AG04450 (cell line): Measurements from ENCODE around the gene HAVCR2. TPM values are rescaled to one million over a fixed set of nuclear protein-coding genes. Genes with fewer than 3 reads are reported as not detected.

Experiments
- CTCF ChIA-PET: fragments of 300-600, 350-600 bp; formaldehyde crosslinking; extraction: SDS; loops from one replicate; lab custom pipeline; 2022; ENCODE audit warnings: antibody characterized with exemption, inconsistent platforms; lab: Charles Lee
- POLR2A ChIA-PET: fragments of 350-600 bp; formaldehyde crosslinking; extraction: SDS; loops from one replicate; lab custom pipeline; 2021; ENCODE audit warnings: antibody characterized with exemption, inconsistent platforms; lab: Yijun Ruan, JAX
- DNase-seq: peaks from one replicate; pipeline ENCODE4 v3.0.0-alpha.2; 2011; ENCODE audit warnings: low read depth, low spot score
- H3K27ac ChIP-seq: one replicate; pipeline ENCODE4 v1.5.1; 2012; ENCODE audit warnings: low read depth, low read length, control low read depth
- H3K27me3 ChIP-seq: one replicate; pipeline ENCODE4 v1.6.0; 2012; ENCODE audit warnings: low read length; ENCODE audit not compliant: control insufficient read depth, insufficient read depth
- H3K4me3 ChIP-seq: 2 replicates; pipeline ENCODE4 v1.5.1; 2011; ENCODE audit warnings: mild to moderate bottlenecking, low read depth, low read length, control low read depth
- H3K9me3 ChIP-seq: 2 replicates; pipeline ENCODE4 v1.5.1; 2012; ENCODE audit warnings: low read length; ENCODE audit not compliant: control insufficient read depth, insufficient read depth
- polyA plus RNA-seq: library from polyadenylated mRNA; depleted of rRNA; stranded (reverse); fragments of >200 nt; gene quantifications from 2 replicates; pipeline ENCODE4 v1.2.3, GENCODE V29; 2011
- TF ChIP-seq, protein P1 (sequence below): IDR thresholded peaks from 2 replicates; pipeline ENCODE4 v1.5.1; 2011; ENCODE audit warnings: low read depth, low read length, control low read depth, inconsistent platforms

The HAVCR2 gene
- polyA plus RNA-seq, 1 experiment = not detected

DNA sequence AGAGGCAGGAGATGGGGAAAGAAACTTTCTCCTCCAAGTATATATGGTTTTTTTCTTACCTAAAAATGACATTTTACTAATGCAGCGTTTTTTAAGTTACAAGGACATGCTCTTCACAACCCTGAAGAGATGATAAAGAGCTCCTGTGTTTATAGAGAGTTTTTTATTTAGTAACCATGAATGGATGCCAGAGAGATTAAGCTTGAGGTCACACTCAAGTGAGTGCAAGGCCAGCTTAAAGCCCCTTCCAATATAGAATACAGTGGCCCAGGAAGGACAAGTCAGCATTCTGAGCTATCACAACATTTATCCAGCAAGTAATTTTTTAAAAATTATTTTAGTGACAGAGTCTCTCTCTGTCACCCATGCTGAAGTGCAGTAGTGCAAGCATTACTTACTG lies 6.7 kb upstream of the HAVCR2 start:
- POLR2A ChIA-PET = no interaction called here
- CTCF ChIA-PET = no interaction called here
- Histone ChIP-seq H3K27ac (no peak overlapping the region), H3K9me3 (no peaks in the 10 kb centered on the region), H3K27me3 (no peaks in the 10 kb centered on the region), H3K4me3 (no peak overlapping the region)
- DNase-seq = no peak
- TF ChIP-seq, protein P1, sequence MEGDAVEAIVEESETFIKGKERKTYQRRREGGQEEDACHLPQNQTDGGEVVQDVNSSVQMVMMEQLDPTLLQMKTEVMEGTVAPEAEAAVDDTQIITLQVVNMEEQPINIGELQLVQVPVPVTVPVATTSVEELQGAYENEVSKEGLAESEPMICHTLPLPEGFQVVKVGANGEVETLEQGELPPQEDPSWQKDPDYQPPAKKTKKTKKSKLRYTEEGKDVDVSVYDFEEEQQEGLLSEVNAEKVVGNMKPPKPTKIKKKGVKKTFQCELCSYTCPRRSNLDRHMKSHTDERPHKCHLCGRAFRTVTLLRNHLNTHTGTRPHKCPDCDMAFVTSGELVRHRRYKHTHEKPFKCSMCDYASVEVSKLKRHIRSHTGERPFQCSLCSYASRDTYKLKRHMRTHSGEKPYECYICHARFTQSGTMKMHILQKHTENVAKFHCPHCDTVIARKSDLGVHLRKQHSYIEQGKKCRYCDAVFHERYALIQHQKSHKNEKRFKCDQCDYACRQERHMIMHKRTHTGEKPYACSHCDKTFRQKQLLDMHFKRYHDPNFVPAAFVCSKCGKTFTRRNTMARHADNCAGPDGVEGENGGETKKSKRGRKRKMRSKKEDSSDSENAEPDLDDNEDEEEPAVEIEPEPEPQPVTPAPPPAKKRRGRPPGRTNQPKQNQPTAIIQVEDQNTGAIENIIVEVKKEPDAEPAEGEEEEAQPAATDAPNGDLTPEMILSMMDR = no peak

DNA sequence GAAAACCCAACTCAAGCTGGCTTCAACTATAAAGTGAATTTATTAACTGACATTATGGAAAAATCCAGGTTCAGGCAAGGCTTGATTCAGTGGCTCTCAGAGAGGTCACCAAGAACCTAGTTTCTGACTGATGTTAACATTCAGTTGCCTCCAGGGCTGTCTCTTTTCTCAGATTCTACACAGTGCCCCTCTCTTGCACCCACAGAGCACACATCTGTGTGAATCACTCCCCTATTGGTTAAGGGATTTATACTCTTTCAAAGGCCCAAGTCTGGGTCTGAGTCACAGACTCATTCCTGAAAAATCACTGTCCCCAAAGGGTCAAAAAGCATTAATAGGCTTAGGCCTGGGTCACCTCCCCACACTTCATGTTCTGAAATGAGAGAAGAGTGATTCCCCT lies 6.2 kb upstream of the HAVCR2 start:
- TF ChIP-seq, protein P1 = no peak
- Histone ChIP-seq H3K27me3 (no peaks in the 10 kb centered on the region), H3K4me3 (no peak overlapping the region), H3K9me3 (no peaks in the 10 kb centered on the region), H3K27ac (no peak overlapping the region)
- ChIA-PET POLR2A (no interaction called here), CTCF (no interaction called here)
- no peak for DNase-seq

DNA sequence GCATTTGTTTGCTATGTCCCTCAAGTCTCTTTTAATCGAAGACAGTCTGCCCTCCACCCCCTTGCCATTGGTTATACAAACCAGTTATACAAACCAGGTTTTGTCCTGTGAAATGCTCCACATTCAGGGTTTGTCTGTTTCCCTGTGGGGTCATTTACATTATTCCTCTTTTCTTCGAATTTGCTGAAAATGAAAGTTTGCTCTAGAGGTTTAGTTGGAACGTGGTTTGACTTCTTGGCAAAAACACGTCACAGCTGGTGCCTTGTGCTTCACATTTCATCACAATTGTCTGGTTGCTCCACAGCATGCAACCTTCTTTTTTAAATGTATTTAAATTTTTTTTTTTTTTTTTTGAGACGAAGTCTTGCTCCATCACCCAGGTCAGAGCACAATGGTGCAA lies 4.2 kb upstream of the HAVCR2 start:
- Histone ChIP-seq H3K27ac (no peak overlapping the region), H3K4me3 (no peak overlapping the region), H3K27me3 (no peaks in the 10 kb centered on the region), H3K9me3 (no peaks in the 10 kb centered on the region)
- no peak for DNase-seq
- TF ChIP-seq, protein P1 = no peak
- ChIA-PET POLR2A (no interaction called here), CTCF (interaction anchor here (0.8 kb wide), 1 partner anchor 10 kb away, joined by 5 read pairs; no protein-coding TSS in a partner anchor)

DNA sequence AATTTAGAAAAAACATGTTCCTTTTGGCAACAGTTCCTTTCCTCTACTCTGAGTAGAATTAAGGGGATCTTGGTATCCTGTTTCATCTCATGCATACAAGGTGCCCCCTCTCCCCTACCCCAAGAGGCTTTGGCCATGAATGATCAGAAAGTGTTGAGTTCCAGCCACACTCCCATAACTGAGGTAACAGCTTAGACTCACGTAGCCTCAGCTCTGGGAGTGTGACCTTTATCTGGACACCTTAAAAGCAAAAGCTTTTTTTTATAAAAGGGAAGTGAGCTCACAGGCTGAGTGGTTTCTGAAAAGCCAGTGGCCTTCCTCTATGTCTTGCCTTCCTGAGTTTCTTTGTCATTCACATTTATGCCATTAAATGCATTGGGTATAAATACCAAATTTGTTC lies 900 bp upstream of the HAVCR2 start:
- no peak for DNase-seq
- H3K27ac ChIP-seq = no peak overlapping the region
- ChIA-PET CTCF (no interaction called here), POLR2A (no interaction called here)
- H3K27me3 ChIP-seq = no peaks in the 10 kb centered on the region
- H3K9me3 ChIP-seq = no peaks in the 10 kb centered on the region
- H3K4me3 ChIP-seq = no peak overlapping the region
- TF ChIP-seq, protein P1 = no peak

DNA sequence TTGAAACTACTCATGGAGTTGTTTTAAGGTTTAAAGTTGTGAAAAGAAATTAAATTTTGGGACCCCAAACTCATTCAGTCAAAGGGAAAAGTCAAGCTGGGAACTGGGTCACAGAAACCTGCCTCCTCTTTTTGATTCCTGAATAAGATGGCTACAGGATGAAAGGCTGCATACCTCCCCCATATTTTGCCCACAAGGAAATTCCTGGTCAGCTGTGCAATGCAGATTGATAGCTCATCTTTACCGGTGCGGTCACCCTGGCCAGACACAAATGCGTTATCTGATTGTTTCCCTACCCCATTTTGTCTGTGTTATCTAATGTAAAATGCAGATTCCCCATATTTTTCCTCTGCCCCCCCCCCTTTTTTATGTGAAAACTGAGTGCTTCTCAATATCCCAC lies 1.3 kb downstream of the HAVCR2 start:
- H3K9me3 ChIP-seq = no peaks in the 10 kb centered on the region
- no peaks in the 10 kb centered on the region for H3K27me3 ChIP-seq
- TF ChIP-seq, protein P1 = no peak
- POLR2A ChIA-PET = no interaction called here
- H3K4me3 ChIP-seq = no peak overlapping the region
- no peak overlapping the region for H3K27ac ChIP-seq
- CTCF ChIA-PET = interaction anchor here (0.7 kb wide), 1 partner anchor 338 kb away, joined by 3 read pairs; no protein-coding TSS in a partner anchor
- no peak for DNase-seq
